Nephron (organoid): Measurements from ENCODE around the gene KCNJ8.

Experiments used
- H3K27ac Mint-ChIP-seq, 3 experiments: 2 replicates each; pipeline ENCODE4 v1.8.0; 2020; ENCODE audit warnings: mixed read lengths in 3 of 3, mild to moderate bottlenecking in 2 of 3, moderate library complexity in 1 of 3
- H3K27me3 Mint-ChIP-seq: 2 replicates; pipeline ENCODE4 v1.8.0; 2021; ENCODE audit warnings: low read depth, mild to moderate bottlenecking, moderate library complexity, mixed read lengths
- H3K36me3 Mint-ChIP-seq: 2 replicates; pipeline ENCODE4 v1.8.0; 2020; ENCODE audit warnings: low read depth, mixed read lengths
- H3K4me1 Mint-ChIP-seq: 2 replicates; pipeline ENCODE4 v1.8.0; 2020; ENCODE audit warnings: mixed read lengths
- H3K4me3 Mint-ChIP-seq, 3 experiments: 2 replicates each; pipeline ENCODE4 v1.8.0; 2020; ENCODE audit warnings: mild to moderate bottlenecking in 3 of 3, mixed read lengths in 3 of 3, moderate library complexity in 2 of 3
- H3K9me3 Mint-ChIP-seq: 2 replicates; pipeline ENCODE4 v1.8.0; 2020; ENCODE audit warnings: mixed read lengths
- TF ChIP-seq, protein P1 (sequence below), 3 experiments: fragments of 200-600 bp; sonication (generic); IDR thresholded peaks; one replicate each; pipeline ENCODE4 v1.5.0; 2021; ENCODE audit warnings: antibody characterized with exemption in 3 of 3; ENCODE audit not compliant: unreplicated experiment in 3 of 3

The KCNJ8 gene

DNA sequence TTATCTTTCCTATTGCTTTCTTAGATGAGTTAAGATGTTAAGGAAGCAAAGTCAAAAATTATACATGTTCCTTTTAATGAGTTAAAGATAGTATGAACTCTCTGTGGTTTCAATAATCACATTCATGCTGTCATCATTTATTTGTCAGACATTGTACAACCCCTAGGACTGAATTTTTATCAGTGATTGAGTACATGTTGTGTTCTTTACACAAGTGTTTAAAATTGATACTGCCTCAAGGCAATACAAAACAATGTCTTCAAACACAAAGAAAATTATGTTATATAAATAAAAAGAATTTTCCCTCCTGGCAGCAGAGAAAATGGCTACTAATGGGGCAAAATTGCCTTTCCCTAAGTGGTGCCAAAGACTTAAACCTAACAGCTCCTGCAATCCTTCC is 34.6 kb upstream of the KCNJ8 start:
- H3K27ac Mint-ChIP-seq, result no peak overlapping the region
- no peaks in the 10 kb centered on the region for H3K4me1 Mint-ChIP-seq
- no peaks in the 10 kb centered on the region for H3K9me3 Mint-ChIP-seq
- H3K4me3 Mint-ChIP-seq, result no peak overlapping the region
- peaks cover 3% of the 10 kb centered on the region for H3K36me3 Mint-ChIP-seq
- TF ChIP-seq, protein P1, sequence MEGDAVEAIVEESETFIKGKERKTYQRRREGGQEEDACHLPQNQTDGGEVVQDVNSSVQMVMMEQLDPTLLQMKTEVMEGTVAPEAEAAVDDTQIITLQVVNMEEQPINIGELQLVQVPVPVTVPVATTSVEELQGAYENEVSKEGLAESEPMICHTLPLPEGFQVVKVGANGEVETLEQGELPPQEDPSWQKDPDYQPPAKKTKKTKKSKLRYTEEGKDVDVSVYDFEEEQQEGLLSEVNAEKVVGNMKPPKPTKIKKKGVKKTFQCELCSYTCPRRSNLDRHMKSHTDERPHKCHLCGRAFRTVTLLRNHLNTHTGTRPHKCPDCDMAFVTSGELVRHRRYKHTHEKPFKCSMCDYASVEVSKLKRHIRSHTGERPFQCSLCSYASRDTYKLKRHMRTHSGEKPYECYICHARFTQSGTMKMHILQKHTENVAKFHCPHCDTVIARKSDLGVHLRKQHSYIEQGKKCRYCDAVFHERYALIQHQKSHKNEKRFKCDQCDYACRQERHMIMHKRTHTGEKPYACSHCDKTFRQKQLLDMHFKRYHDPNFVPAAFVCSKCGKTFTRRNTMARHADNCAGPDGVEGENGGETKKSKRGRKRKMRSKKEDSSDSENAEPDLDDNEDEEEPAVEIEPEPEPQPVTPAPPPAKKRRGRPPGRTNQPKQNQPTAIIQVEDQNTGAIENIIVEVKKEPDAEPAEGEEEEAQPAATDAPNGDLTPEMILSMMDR (IDR thresholded peaks at IDR 0.05; ENCODE audit: unreplicated experiment in 3 of 3), result no peak
- no peaks in the 10 kb centered on the region for H3K27me3 Mint-ChIP-seq

DNA sequence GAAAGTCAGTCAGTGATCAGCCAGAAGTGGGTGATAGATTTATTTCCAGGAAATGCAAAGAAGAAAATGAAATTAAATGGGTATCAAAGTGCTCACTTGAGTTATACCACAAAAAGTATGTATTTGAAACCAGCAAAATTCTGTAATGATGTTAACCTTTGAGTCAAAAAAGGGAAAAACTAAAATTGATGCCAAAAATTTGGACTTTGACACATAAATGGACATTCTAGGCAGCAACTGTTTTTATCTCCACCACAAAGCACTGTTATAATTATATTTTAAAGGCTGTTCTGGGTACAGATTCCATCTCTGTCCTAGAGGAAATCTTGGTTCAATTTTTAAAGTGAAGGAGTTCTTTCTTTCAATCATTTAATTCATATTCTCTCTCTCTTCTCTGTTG is 31.7 kb upstream of the KCNJ8 start:
- no peaks in the 10 kb centered on the region for H3K9me3 Mint-ChIP-seq
- no peak overlapping the region for H3K4me3 Mint-ChIP-seq
- no peaks in the 10 kb centered on the region for H3K4me1 Mint-ChIP-seq
- H3K36me3 Mint-ChIP-seq, result peaks cover 3% of the 10 kb centered on the region
- no peaks in the 10 kb centered on the region for H3K27me3 Mint-ChIP-seq
- TF ChIP-seq, protein P1 (IDR thresholded peaks at IDR 0.05; ENCODE audit: unreplicated experiment in 3 of 3), result no peak
- no peak overlapping the region for H3K27ac Mint-ChIP-seq

DNA sequence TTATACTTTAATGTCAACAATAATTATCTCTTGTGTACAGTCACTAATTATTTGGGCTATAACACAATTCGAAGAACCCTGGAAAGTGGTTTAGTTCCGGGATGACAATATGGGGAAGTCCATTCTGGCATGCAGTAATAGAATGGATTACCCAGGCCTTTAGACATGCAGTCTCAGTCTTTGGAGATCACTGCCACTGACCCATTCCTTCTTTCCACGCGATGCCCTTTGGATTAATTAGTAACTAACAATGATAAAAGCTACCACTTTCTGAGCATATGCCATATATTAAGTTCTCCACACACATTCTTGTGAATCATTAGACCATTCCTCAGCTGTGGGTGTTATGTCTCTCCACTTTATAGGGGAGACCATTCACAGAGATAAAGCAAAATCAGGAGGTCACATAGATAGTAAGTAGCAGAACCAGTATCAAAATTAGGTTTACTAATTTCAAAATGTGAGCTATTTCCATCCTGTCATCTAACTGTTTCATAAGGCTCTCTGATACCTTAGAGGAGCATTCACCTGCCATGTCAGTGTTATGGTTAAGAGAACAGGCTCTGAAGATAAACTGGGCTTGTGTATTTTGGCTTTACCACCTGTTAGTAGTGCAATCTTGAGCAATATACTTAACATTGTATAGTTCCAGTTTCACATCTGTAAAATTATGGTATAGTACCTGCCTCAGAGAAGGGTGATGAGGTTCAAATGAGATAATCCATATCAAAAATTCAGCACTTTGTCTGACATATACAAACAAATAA is 27.2 kb upstream of the KCNJ8 start:
- no peaks in the 10 kb centered on the region for H3K27me3 Mint-ChIP-seq
- H3K4me1 Mint-ChIP-seq, result no peaks in the 10 kb centered on the region
- H3K4me3 Mint-ChIP-seq, result no peak overlapping the region
- H3K9me3 Mint-ChIP-seq, result no peaks in the 10 kb centered on the region
- TF ChIP-seq, protein P1 (IDR thresholded peaks at IDR 0.05; ENCODE audit: unreplicated experiment in 3 of 3), result no peak
- H3K27ac Mint-ChIP-seq, result peak overlapping the region in 1 of 3 experiments; percentile 63
- H3K36me3 Mint-ChIP-seq, result no peaks in the 10 kb centered on the region

DNA sequence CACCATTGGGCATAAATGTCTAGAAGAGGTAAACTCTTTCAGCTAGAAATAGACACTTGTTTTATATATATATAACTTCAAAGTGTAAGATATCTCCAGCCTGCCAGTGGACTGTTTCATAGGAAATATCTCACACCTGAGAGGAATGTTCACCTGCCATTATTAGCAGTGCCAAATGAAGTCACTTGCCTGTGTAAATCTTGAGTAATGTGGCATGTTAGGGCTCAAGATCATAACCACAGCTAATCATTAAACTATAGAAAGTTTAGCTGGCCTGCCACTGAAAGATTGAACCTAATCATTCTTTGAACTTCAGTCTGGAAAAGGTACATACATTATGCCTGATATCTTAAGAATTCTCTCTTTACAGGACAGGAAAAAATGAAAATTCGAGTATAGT is 25.5 kb upstream of the KCNJ8 start:
- TF ChIP-seq, protein P1 (IDR thresholded peaks at IDR 0.05; ENCODE audit: unreplicated experiment in 3 of 3), result no peak
- Mint-ChIP-seq H3K27ac (peak overlapping the region in 2 of 3 experiments; percentile 16 to 83), H3K4me1 (no peaks in the 10 kb centered on the region), H3K9me3 (no peaks in the 10 kb centered on the region), H3K36me3 (no peaks in the 10 kb centered on the region), H3K27me3 (no peaks in the 10 kb centered on the region), H3K4me3 (no peak overlapping the region)

DNA sequence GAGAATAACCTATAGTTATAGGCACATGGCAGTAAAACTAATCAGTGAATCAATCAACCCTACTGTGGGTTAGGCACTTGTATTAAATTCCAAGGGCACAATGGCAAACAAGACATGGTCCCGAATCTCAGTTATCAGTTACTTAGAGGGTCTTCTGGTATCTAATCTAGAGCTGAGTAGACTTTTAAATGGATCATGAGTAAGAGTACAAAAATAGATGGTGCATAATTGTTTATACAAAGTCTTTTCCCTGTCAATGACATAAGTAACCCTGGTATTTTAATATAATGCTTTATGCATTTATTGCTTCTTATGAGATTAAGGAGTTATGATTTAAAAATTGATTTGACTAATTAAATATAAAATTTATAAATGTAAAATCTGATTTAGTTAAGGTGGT is 23.0 kb upstream of the KCNJ8 start:
- Mint-ChIP-seq H3K27ac (no peak overlapping the region), H3K9me3 (peaks cover 13% of the 10 kb centered on the region), H3K27me3 (no peaks in the 10 kb centered on the region), H3K36me3 (peaks cover 4% of the 10 kb centered on the region), H3K4me1 (no peaks in the 10 kb centered on the region), H3K4me3 (no peak overlapping the region)
- TF ChIP-seq, protein P1 (IDR thresholded peaks at IDR 0.05; ENCODE audit: unreplicated experiment in 3 of 3), result no peak
